DOHH2 (cell line): ENCODE measurements around the gene SIRT1.
A peak's percentile ranks its signal among the peaks of the same experiment; 100 is the strongest.

Source experiments
- H3F3A ChIP-seq: fragments of 200-600 bp; sonication (generic), shearing (Covaris generic); 2 replicates; pipeline ENCODE4 v1.6.0; 2016; ENCODE audit warnings: antibody characterized with exemption, mild to moderate bottlenecking; ENCODE audit not compliant: control insufficient read depth, insufficient read depth
- H3K27ac ChIP-seq: fragments of 200-600 bp; sonication (generic); 2 replicates; pipeline ENCODE4 v1.5.1; 2014; ENCODE audit warnings: low read depth, mild to moderate bottlenecking, low read length, moderate library complexity
- H3K27me3 ChIP-seq: fragments of 200-600 bp; sonication (generic); 2 replicates; pipeline ENCODE4 v1.6.1; 2014; ENCODE audit warnings: mild to moderate bottlenecking, low read length, mixed read lengths; ENCODE audit not compliant: control insufficient read depth
- H3K36me3 ChIP-seq: fragments of 200-600 bp; sonication (generic); 2 replicates; pipeline ENCODE4 v1.6.1; 2014; ENCODE audit warnings: mild to moderate bottlenecking, low read length, moderate library complexity, mixed read lengths; ENCODE audit not compliant: control insufficient read depth
- H3K4me1 ChIP-seq: fragments of 200-600 bp; sonication (generic); 2 replicates; pipeline ENCODE4 v1.6.1; 2014; ENCODE audit warnings: mild to moderate bottlenecking, low read length, mixed read lengths; ENCODE audit not compliant: control insufficient read depth
- H3K4me2 ChIP-seq: fragments of 200-600 bp; sonication (generic); 2 replicates; pipeline ENCODE4 v1.6.0; 2014; ENCODE audit warnings: mild to moderate bottlenecking, low read length, moderate library complexity
- H3K4me3 ChIP-seq: fragments of 200-600 bp; sonication (generic); 2 replicates; pipeline ENCODE4 v1.5.1; 2014; ENCODE audit warnings: mild to moderate bottlenecking, low read length, mixed read lengths
- H3K79me2 ChIP-seq: fragments of 200-600 bp; sonication (generic); 2 replicates; pipeline ENCODE4 v1.6.1; 2014; ENCODE audit warnings: mild to moderate bottlenecking, low read length, mixed read lengths; ENCODE audit not compliant: control insufficient read depth
- H3K9me2 ChIP-seq: fragments of 200-600 bp; sonication (generic); replicated peaks from 2 replicates; pipeline ENCODE4 v1.6.1; 2014; ENCODE audit warnings: mild to moderate bottlenecking, low read length, mixed read lengths; ENCODE audit not compliant: control insufficient read depth
- H3K9me3 ChIP-seq: fragments of 200-600 bp; sonication (generic); 2 replicates; pipeline ENCODE4 v1.6.1; 2014; ENCODE audit warnings: antibody characterized with exemption, low read length, mixed read lengths; ENCODE audit not compliant: control insufficient read depth, insufficient read depth
- H4K20me1 ChIP-seq: fragments of 200-600 bp; sonication (generic); 2 replicates; pipeline ENCODE4 v1.6.0; 2014; ENCODE audit warnings: low read depth, mild to moderate bottlenecking, antibody characterized with exemption, low read length, moderate library complexity; ENCODE audit not compliant: control insufficient read depth, insufficient read depth
- CTCF ChIP-seq: fragments of 200-600 bp; sonication (generic); IDR thresholded peaks from one replicate; pipeline ENCODE4 v1.5.1; 2014; ENCODE audit warnings: antibody characterized with exemption, mild to moderate bottlenecking, low read depth, low read length; ENCODE audit not compliant: poor library complexity, severe bottlenecking
- EZH2phosphoT487 ChIP-seq: fragments of 200-600 bp; sonication (generic); IDR thresholded peaks from 2 replicates; pipeline ENCODE4 v1.6.1; 2017; ENCODE audit warnings: borderline replicate concordance, mild to moderate bottlenecking, antibody characterized with exemption, low read length, moderate library complexity, mixed read lengths

Gene SIRT1

GRCh38 chr10:67878133-67878532 is 6.3 kb upstream of the SIRT1 start:
- Histone ChIP-seq H3K4me2 (no peak overlapping the region), H3K9me3 (no peaks in the 10 kb centered on the region), H3K79me2 (no peaks in the 10 kb centered on the region), H3K27ac (no peak overlapping the region), H3K27me3 (no peaks in the 10 kb centered on the region), H3K9me2 (no peaks in the 10 kb centered on the region), H3K4me3 (no peak overlapping the region), H3K36me3 (no peaks in the 10 kb centered on the region), H3F3A (peaks cover 3% of the 10 kb centered on the region; the same call in 1 of the 2 replicates), H4K20me1 (no peaks in the 10 kb centered on the region), H3K4me1 (no peaks in the 10 kb centered on the region)
- TF ChIP-seq CTCF (no peak), EZH2phosphoT487 (no peak)

GRCh38 chr10:67883710-67884312 is 645 bp upstream of the SIRT1 start:
- Histone ChIP-seq H3K27me3 (no peaks in the 10 kb centered on the region), H4K20me1 (peaks cover 7% of the 10 kb centered on the region; the same call in 1 of the 2 replicates), H3K4me2 (peak overlapping the region; percentile 99), H3K79me2 (peaks cover 40% of the 10 kb centered on the region), H3K27ac (peak overlapping the region; percentile 76), H3K4me1 (peaks cover 20% of the 10 kb centered on the region), H3K9me3 (no peaks in the 10 kb centered on the region), H3K9me2 (no peaks in the 10 kb centered on the region), H3K4me3 (peak overlapping the region; percentile 87), H3K36me3 (peaks cover 34% of the 10 kb centered on the region), H3F3A (peaks cover 17% of the 10 kb centered on the region)
- TF ChIP-seq CTCF, result no peak
- TF ChIP-seq EZH2phosphoT487, result 0 out of 2 replicates have a peak, but pooled peaks have one; percentile 39

- peak overlapping the region; percentile 76 for H3K27ac ChIP-seq
- TF ChIP-seq CTCF (no peak), EZH2phosphoT487 (no peak)
- no peaks in the 10 kb centered on the region for H3K27me3 ChIP-seq
- H3K9me2 ChIP-seq, result no peaks in the 10 kb centered on the region
- H3F3A ChIP-seq, result peaks cover 17% of the 10 kb centered on the region
- H3K9me3 ChIP-seq, result no peaks in the 10 kb centered on the region
- H3K4me2 ChIP-seq, result peak overlapping the region; percentile 99
- peaks cover 53% of the 10 kb centered on the region for H3K79me2 ChIP-seq
- H4K20me1 ChIP-seq, result peaks cover 7% of the 10 kb centered on the region; the same call in 1 of the 2 replicates
- peaks cover 46% of the 10 kb centered on the region for H3K36me3 ChIP-seq
- H3K4me3 ChIP-seq, result peak overlapping the region; percentile 87
- peaks cover 20% of the 10 kb centered on the region for H3K4me1 ChIP-seq
These were observed 600 bp downstream of the SIRT1 start for GRCh38 chr10:67884842-67885670.
